Duodenal mucosa (tissue), 2 donors: ENCODE data around the gene TRMT5.

ENCODE experiments used
- H3K27ac ChIP-seq: one replicate; pipeline ENCODE4 v1.7.0; 2013; ENCODE audit warnings: low read depth, low read length
- H3K27me3 ChIP-seq, 2 donors: one replicate each; pipeline ENCODE4 v1.7.0; 2013; ENCODE audit warnings: low read length in 2 of 2, control low read depth in 1 of 2; ENCODE audit not compliant: insufficient read depth in 2 of 2, control insufficient read depth in 1 of 2
- H3K36me3 ChIP-seq, 2 donors: one replicate each; pipeline ENCODE4 v1.7.0; 2013; ENCODE audit warnings: low read length in 2 of 2, control low read depth in 1 of 2; ENCODE audit not compliant: insufficient read depth in 2 of 2, control insufficient read depth in 1 of 2
- H3K4me1 ChIP-seq, 2 donors: one replicate each; pipeline ENCODE4 v1.7.0; 2013; ENCODE audit warnings: low read length in 2 of 2, control low read depth in 1 of 2; ENCODE audit not compliant: insufficient read depth in 2 of 2, control insufficient read depth in 1 of 2
- H3K4me3 ChIP-seq, 2 donors: one replicate each; pipeline ENCODE4 v1.7.0; 2013; ENCODE audit warnings: low read length in 2 of 2, low read depth in 1 of 2
- H3K9ac ChIP-seq, 2 donors: one replicate each; pipeline ENCODE4 v1.7.0; 2013; ENCODE audit warnings: low read length in 2 of 2, low read depth in 1 of 2
- H3K9me3 ChIP-seq, 2 donors: one replicate each; pipeline ENCODE4 v1.7.0; 2013; ENCODE audit warnings: low read length in 2 of 2, control low read depth in 1 of 2; ENCODE audit not compliant: control insufficient read depth in 1 of 2

The TRMT5 gene

GRCh38 chr14:60965402-60965801, 15.5 kb downstream of the TRMT5 start:
- H3K4me3 ChIP-seq: no peak overlapping the region
- no peak overlapping the region for H3K9ac ChIP-seq
- no peaks in the 10 kb centered on the region for H3K4me1 ChIP-seq
- H3K36me3 ChIP-seq: no peaks in the 10 kb centered on the region
- H3K27me3 ChIP-seq: no peaks in the 10 kb centered on the region
- H3K27ac ChIP-seq: no peak overlapping the region
- no peaks in the 10 kb centered on the region for H3K9me3 ChIP-seq

GRCh38 chr14:60964904-60965303, 16.0 kb downstream of the TRMT5 start:
- H3K27me3 ChIP-seq: no peaks in the 10 kb centered on the region
- H3K4me1 ChIP-seq: no peaks in the 10 kb centered on the region
- no peak overlapping the region for H3K9ac ChIP-seq
- no peaks in the 10 kb centered on the region for H3K36me3 ChIP-seq
- H3K27ac ChIP-seq: no peak overlapping the region
- H3K4me3 ChIP-seq: no peak overlapping the region
- H3K9me3 ChIP-seq: no peaks in the 10 kb centered on the region

DNA sequence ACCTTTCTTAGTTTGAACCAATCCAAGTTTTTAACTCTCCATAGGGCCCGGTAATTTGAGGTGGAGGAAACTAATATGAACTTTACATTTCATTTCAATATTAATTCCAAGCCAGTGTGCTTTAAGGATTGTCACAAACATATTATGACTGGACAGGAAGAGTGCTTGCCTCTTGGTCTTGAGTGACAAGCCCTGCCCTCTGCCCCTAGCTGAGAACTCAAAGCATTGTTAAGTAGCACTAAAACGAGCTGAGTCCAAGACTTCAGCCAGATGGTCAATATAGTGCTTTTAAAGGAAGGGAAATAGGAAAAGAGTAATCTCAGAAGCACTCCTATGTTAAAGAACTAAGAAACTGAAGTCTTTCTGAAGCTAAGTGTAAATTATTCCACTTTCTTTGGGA, 17.1 kb downstream of the TRMT5 start:
- peaks cover 0 to 4% of the 10 kb centered on the region in 2 donors for H3K36me3 ChIP-seq
- H3K4me1 ChIP-seq: no peaks in the 10 kb centered on the region
- H3K27ac ChIP-seq: no peak overlapping the region
- H3K27me3 ChIP-seq: no peaks in the 10 kb centered on the region
- peaks cover 8% of the 10 kb centered on the region in 2 donors for H3K9me3 ChIP-seq
- H3K4me3 ChIP-seq: no peak overlapping the region
- H3K9ac ChIP-seq: no peak overlapping the region

DNA sequence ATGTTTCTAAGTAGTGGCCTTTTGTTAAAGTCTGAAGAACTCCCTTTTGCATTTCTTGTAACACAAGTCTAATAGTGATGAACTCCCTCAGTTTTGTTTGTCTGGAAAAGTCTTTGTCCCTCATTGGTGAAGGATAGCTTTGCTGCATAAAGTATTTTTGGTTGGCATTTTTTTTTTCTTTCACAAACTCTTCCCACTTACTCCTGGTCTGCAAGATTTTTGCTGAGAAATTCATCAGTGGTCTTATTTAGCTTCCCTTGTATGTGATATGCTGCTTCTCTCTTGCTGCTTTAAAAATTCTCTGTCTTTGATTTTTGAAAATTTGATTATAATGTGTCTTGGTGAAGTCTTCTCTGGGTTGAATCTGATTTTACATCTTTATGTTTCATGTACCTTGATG, 22.7 kb downstream of the TRMT5 start:
- Histone ChIP-seq H3K4me3 (no peak overlapping the region), H3K27ac (no peak overlapping the region), H3K27me3 (no peaks in the 10 kb centered on the region), H3K4me1 (no peaks in the 10 kb centered on the region), H3K9ac (no peak overlapping the region), H3K9me3 (peaks cover 27 to 32% of the 10 kb centered on the region in 2 donors), H3K36me3 (peaks cover 0 to 5% of the 10 kb centered on the region in 2 donors)

DNA sequence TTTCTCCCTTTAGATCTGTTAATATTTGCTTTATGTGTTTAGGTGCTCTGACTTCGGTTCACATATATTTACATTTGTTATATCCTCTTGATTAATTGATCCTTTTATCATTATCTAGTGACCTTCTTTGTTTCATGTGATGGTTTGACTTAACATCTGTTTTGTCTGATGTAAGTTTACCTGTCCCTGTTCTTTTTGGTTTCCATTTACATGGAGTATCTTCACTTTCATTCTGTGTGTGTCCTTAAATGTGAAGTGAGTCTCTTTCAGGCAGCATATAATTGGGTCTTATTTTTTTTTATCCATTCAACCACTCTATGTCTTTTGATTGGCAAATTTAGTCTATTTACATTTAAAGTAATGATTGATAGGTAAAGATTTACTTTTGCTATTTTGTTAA, 24.2 kb downstream of the TRMT5 start:
- Histone ChIP-seq H3K36me3 (peaks cover 0 to 5% of the 10 kb centered on the region in 2 donors), H3K9me3 (peaks cover 27 to 32% of the 10 kb centered on the region in 2 donors), H3K27me3 (no peaks in the 10 kb centered on the region), H3K4me3 (no peak overlapping the region), H3K4me1 (no peaks in the 10 kb centered on the region), H3K27ac (no peak overlapping the region), H3K9ac (no peak overlapping the region)

DNA sequence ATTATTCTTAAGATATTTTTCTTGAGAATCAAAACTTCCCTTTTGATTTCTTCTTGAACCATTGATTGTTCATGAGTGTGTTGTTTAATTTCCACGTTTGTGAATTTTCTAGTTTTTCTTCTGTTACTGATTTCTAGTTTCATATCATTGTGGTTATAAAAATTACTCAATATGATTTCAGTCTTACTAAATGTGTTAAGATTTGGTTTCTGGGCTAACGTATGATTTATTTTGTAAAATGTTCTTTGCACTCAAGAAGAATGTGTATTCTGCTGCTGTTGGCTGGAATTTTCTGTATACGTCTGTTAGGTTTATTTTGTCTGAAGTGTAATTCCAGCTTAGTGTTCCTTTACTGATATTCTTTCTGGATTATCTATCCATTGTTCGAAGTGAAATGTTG, 24.7 kb downstream of the TRMT5 start:
- Histone ChIP-seq H3K4me1 (no peaks in the 10 kb centered on the region), H3K9ac (no peak overlapping the region), H3K4me3 (no peak overlapping the region), H3K9me3 (peaks cover 27 to 32% of the 10 kb centered on the region in 2 donors), H3K27me3 (no peaks in the 10 kb centered on the region), H3K36me3 (peaks cover 0 to 5% of the 10 kb centered on the region in 2 donors), H3K27ac (no peak overlapping the region)

DNA sequence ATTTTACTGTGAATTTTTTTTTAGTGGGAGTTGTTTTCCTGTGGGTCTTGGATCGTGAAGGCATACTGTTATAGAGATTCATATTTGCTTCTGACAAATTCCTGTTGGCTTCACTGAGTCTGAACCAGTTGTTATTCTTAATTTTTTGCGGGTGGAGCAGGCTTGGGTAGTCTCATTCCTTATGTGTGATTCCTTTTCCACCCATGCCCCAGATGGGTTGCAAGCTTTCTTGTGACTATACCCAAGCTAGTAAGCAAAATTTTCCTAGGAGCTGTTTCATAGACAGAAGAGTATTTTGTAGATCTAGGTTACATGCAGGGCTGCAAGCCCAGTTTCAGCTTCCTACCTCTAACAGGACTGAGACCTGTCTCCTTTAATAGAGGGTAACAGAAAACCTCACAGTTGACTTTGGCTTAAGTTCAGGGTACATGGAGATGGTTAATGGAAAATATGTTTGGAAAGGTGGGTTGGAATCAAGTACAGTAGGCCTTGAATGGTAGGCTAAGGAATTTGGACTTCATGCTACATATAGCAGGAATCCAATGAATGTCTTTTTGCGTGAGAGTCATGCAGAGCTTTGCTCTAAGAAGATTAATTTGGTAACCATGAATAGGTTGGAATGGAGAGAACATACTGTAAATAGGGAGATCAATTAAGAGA, 29.0 kb downstream of the TRMT5 start:
- Histone ChIP-seq H3K27me3 (no peaks in the 10 kb centered on the region), H3K27ac (no peak overlapping the region), H3K36me3 (no peaks in the 10 kb centered on the region), H3K4me1 (no peaks in the 10 kb centered on the region), H3K9ac (no peak overlapping the region), H3K9me3 (peaks cover 5 to 6% of the 10 kb centered on the region in 2 donors), H3K4me3 (no peak overlapping the region)

DNA sequence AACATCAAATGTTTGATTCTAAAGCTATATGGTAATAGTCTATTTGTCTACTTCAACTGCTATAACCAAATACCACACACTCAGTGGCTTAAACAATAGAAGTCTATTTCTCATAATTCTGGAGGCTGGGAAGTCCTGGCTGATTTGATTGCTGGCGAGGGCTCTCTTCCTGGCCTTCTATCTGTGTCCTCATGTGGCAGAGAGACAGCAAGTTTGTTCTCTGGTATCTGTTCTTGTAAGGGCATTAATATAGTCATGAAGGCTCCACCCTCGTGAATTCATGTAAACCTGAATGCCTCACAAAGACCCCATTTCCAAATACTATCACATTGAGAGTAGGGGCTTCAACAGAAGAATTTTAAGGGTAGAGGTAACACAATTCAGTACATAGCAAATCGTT, 34.1 kb downstream of the TRMT5 start:
- Histone ChIP-seq H3K4me1 (no peaks in the 10 kb centered on the region), H3K4me3 (no peak overlapping the region), H3K9me3 (no peaks in the 10 kb centered on the region), H3K27ac (no peak overlapping the region), H3K9ac (no peak overlapping the region), H3K36me3 (no peaks in the 10 kb centered on the region), H3K27me3 (no peaks in the 10 kb centered on the region)

DNA sequence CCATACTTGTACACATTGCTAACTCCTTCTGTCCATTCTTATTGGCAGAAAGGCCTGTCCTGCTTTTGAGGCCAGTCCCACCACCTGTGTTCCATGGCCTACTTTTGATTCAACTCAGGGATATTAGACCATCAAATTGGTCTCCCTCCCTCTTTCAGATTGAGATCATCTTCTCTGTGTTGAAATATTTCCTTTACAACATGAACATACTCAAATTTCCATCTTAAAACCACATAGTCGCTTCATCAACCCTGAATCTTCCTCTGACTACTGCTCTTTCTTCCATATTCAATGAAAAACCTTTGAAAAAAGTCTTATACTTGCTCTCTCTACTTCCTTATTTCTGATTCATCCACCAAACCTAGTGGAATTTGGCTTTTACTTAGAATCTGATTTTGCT, 34.9 kb downstream of the TRMT5 start:
- Histone ChIP-seq H3K9me3 (no peaks in the 10 kb centered on the region), H3K27ac (no peak overlapping the region), H3K27me3 (no peaks in the 10 kb centered on the region)

DNA sequence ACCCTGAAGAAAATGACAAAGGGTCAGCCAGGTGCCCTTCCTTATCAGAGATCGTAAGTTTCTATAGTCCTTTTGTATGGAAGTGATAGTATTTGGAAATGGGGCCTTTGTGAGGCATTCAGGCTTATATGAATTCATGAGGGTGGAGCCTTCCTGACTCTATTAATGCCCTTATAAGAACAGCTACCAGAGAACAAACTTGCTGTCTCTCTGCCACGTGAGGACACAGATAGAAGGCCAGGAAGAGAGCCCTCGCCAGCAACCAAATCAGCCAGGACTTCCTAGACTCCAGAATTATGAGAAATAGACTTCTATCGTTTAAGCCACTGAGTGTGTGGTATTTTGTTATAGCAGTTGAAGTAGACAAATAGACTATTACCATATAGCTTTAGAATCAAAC, 36.7 kb downstream of the TRMT5 start:
- Histone ChIP-seq H3K9ac (no peak overlapping the region), H3K36me3 (no peaks in the 10 kb centered on the region), H3K27ac (no peak overlapping the region), H3K4me1 (no peaks in the 10 kb centered on the region), H3K27me3 (no peaks in the 10 kb centered on the region), H3K9me3 (no peaks in the 10 kb centered on the region), H3K4me3 (no peak overlapping the region)

More for the DNA sequence above, 34.9 kb downstream of the TRMT5 start:
- Histone ChIP-seq H3K9ac (no peak overlapping the region), H3K36me3 (no peaks in the 10 kb centered on the region), H3K4me1 (no peaks in the 10 kb centered on the region), H3K4me3 (no peak overlapping the region)

DNA sequence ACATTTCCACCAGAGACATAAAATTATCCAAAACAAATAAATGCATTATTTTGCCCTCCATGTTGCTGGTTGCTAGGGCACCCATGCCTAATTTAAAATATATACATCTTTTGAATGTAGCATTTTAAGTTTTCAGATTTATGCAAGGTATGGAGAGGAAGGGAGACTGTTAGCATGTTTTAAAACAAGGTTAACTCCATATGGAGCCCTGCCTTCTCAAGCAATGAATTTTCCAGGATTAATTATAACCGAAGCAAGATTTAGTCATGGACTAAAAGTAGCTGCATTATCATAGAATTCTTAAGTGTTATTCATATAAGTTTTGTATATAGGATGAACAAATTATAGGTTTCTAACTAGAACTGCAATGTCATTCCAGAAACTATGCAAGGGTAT, 37.2 kb downstream of the TRMT5 start:
- no peaks in the 10 kb centered on the region for H3K9me3 ChIP-seq
- H3K4me1 ChIP-seq: no peaks in the 10 kb centered on the region
- H3K27ac ChIP-seq: no peak overlapping the region
- no peaks in the 10 kb centered on the region for H3K27me3 ChIP-seq
- no peak overlapping the region for H3K4me3 ChIP-seq
- no peak overlapping the region for H3K9ac ChIP-seq
- H3K36me3 ChIP-seq: no peaks in the 10 kb centered on the region
